ENCODE data around the gene PCDHA11.
"Not testable (repeated sequence)": the region's sequence is repeated elsewhere in the genome, so short reads cannot be mapped to it uniquely, and the experiment has no call there.

PCDHA11 gene

DNA sequence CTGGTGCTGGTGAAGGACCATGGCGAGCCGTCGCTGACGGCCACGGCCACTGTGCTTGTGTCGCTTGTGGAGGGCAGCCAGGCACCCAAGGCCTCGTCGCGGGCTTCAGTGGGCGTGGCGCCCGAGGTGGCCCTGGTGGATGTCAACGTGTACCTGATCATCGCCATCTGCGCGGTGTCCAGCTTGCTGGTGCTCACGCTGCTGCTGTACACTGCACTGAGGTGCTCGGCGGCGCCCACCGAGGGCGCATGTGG lies 10.8 kb upstream of the PCDHA11 start:
- Histone ChIP-seq H3K9ac (ENCODE audit: low read depth, low read length) (no peak overlapping the region), H3K9me3 (ENCODE audit: control insufficient read depth, insufficient read depth, low read length) (peaks cover 12% of the 10 kb centered on the region), H3K4me3 (ENCODE audit: low read depth, low read length) (no peak overlapping the region)

DNA sequence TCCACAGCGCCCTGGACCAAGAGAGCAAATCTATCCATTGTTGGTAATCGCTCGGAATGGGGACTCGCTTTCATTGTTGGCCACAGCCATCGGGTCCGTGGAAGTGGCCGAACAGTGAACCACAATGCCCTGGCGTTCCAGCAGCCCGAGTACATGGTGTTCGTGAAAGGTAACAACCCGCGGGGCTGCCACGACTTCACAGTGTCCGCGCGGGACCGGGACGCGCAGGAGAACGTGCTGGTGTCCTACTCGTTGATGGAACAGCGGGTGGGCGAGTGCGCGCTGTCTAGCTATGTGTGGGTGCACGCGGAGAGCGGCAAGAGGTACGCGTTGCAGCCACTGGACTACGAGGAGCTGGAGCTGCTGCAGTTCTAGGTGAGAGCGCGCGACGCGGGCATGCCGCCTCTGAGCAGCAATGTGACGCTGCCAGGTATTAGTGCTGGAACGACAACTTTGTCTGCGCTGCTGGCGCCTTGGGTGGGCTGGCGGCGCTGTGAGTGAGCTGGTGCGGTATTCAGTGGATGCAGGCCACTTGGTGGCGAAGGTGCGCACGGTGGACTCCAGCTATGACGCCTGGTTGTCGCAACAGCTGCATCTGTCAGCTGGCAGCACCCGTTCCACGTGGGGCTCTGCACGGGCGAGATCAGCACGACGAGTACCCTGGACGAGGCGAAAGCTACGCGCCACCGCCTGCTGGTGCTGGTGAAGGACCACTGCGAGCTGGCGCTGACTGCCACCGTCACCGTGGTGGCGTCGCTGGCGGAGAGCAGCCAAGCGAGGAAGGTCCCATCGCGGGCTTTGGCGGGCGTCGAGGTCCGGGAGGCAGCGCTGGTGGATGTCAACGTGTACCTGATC lies 6.1 kb upstream of the PCDHA11 start:
- Histone ChIP-seq H3K36me3 (ENCODE audit: control insufficient read depth, insufficient read depth, low read length) (peaks cover 6% of the 10 kb centered on the region), H3K27ac (ENCODE audit: low read depth, low read length) (no peak overlapping the region), H3K9ac (ENCODE audit: low read depth, low read length) (no peak overlapping the region), H3K27me3 (ENCODE audit: control insufficient read depth, insufficient read depth, low read length) (no peaks in the 10 kb centered on the region), H3K4me3 (ENCODE audit: low read depth, low read length) (no peak overlapping the region), H3K9me3 (ENCODE audit: control insufficient read depth, insufficient read depth, low read length) (peaks cover 8% of the 10 kb centered on the region; the same call in 1 of the 2 replicates), H3K4me1 (ENCODE audit: control insufficient read depth, insufficient read depth, low read length) (no peaks in the 10 kb centered on the region)

More for the DNA sequence above, 10.8 kb upstream of the PCDHA11 start:
- H3K4me1 ChIP-seq (ENCODE audit: control insufficient read depth, insufficient read depth, low read length): no peaks in the 10 kb centered on the region
- H3K27me3 ChIP-seq (ENCODE audit: control insufficient read depth, insufficient read depth, low read length): no peaks in the 10 kb centered on the region
- H3K27ac ChIP-seq (ENCODE audit: low read depth, low read length): no peak overlapping the region
- peaks cover 4% of the 10 kb centered on the region; the same call in 1 of the 2 replicates for H3K36me3 ChIP-seq (ENCODE audit: control insufficient read depth, insufficient read depth, low read length)

DNA sequence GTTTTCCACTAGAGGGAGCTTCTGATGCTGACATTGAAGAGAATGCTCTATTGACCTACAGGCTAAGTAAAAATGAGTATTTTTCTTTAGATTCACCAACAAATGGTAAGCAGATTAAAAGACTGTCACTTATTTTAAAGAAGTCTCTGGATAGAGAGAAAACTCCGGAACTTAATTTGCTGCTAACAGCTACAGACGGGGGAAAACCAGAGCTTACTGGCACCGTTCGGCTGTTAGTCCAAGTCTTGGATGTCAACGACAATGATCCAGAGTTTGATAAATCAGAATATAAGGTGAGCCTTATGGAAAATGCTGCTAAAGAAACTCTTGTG lies 764 bp downstream of the PCDHA11 start:
- Histone ChIP-seq H3K27ac (ENCODE audit: low read depth, low read length) (no peak overlapping the region), H3K4me3 (ENCODE audit: low read depth, low read length) (no peak overlapping the region), H3K36me3 (ENCODE audit: control insufficient read depth, insufficient read depth, low read length) (peaks cover 9% of the 10 kb centered on the region), H3K27me3 (ENCODE audit: control insufficient read depth, insufficient read depth, low read length) (no peaks in the 10 kb centered on the region), H3K9ac (ENCODE audit: low read depth, low read length) (no peak overlapping the region), H3K9me3 (ENCODE audit: control insufficient read depth, insufficient read depth, low read length) (no peaks in the 10 kb centered on the region), H3K4me1 (ENCODE audit: control insufficient read depth, insufficient read depth, low read length) (peaks cover 6% of the 10 kb centered on the region; the same call in 1 of the 2 replicates)

DNA sequence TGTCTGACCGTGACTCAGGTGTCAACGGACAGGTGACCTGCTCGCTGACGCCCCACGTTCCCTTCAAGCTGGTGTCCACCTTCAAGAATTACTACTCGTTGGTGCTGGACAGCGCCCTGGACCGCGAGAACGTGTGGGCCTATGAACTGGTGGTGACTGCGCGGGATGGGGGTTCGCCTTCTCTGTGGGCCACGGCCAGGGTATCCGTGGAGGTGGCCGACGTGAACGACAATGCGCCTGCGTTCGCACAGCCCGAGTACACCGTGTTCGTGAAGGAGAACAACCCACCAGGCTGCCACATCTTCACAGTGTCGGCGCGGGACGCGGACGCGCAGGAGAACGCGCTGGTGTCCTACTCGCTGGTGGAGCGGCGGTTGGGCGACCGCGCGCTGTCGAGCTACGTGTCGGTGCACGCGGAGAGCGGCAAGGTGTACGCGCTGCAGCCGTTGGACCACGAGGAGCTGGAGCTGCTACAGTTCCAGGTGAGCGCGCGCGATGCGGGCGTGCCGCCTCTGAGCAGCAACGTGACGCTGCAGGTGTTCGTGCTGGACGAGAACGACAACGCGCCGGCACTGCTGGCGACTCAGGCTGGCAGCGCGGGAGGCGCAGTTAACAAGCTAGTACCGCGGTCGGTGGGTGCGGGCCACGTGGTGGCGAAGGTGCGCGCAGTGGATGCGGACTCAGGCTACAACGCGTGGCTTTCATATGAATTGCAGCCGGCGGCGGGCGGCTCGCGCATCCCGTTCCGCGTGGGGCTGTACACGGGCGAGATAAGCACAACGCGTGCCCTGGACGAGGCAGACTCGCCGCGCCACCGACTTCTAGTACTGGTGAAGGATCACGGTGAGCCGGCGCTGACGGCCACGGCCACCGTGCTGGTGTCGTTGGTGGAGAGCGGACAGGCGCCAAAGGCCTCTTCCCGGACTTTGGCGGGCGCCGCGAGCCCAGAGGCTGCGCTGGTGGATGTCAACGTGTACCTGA lies 1.8 kb downstream of the PCDHA11 start:
- H3K36me3 ChIP-seq (ENCODE audit: control insufficient read depth, insufficient read depth, low read length): peaks cover 9% of the 10 kb centered on the region
- H3K9me3 ChIP-seq (ENCODE audit: control insufficient read depth, insufficient read depth, low read length): no peaks in the 10 kb centered on the region
- H3K4me3 ChIP-seq (ENCODE audit: low read depth, low read length): no peak overlapping the region
- H3K4me1 ChIP-seq (ENCODE audit: control insufficient read depth, insufficient read depth, low read length): peaks cover 7% of the 10 kb centered on the region; the same call in 1 of the 2 replicates
- H3K27me3 ChIP-seq (ENCODE audit: control insufficient read depth, insufficient read depth, low read length): no peaks in the 10 kb centered on the region
- no peak overlapping the region for H3K9ac ChIP-seq (ENCODE audit: low read depth, low read length)
- no peak overlapping the region for H3K27ac ChIP-seq (ENCODE audit: low read depth, low read length)

DNA sequence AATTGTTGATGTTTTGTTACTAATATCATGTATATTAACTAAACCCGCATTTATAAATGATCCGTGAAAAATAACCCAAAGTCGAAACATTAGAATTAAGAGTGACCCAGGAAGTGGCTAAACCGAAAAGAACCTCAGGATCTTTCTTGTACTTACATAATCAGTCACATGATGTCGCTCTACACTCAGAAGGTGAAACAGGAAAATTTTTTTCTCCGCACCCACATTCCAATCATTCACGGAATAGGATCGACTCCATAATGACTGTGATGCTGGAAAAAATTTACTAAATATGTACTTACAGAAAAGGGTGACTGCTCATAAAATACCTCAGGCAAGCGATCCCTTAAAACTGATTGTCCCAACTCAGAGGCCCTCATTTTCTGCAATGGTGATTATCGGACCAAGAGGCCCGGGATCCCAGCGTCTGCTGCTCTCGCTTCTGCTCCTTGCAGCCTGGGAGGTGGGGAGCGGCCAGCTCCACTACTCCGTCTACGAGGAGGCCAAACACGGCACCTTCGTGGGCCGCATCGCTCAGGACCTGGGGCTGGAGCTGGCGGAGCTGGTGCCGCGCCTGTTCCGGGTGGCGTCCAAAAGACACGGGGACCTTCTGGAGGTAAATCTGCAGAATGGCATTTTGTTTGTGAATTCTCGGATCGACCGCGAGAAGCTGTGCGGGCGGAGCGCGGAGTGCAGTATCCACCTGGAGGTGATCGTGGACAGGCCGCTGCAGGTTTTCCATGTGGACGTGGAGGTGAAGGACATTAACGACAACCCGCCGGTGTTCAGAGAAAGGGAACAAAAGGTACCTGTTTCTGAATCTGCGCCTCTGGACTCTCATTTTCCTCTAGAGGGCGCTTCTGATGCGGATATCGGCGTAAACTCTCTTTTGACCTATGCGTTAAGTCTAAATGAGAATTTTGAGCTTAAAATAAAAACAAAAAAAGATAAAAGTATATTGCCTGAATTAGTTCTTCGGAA lies 6.6 kb downstream of the PCDHA11 start, which contains the start of gene PCDHA12:
PCDHA12 (plus strand) TSS at position 224 of the 981 bp plus-strand sequence; CDS start at position 389, 165 bp downstream.
- Histone ChIP-seq H3K9me3 (ENCODE audit: control insufficient read depth, insufficient read depth, low read length) (no peaks in the 10 kb centered on the region), H3K4me1 (ENCODE audit: control insufficient read depth, insufficient read depth, low read length) (peaks cover 7% of the 10 kb centered on the region; the same call in 1 of the 2 replicates), H3K36me3 (ENCODE audit: control insufficient read depth, insufficient read depth, low read length) (0 out of 2 replicates have a peak, but pooled peaks cover under 1% of the 10 kb centered on the region), H3K27ac (ENCODE audit: low read depth, low read length) (peak within 1 kb of the TSS; percentile 73), H3K27me3 (ENCODE audit: control insufficient read depth, insufficient read depth, low read length) (no peaks in the 10 kb centered on the region), H3K9ac (ENCODE audit: low read depth, low read length) (peak within 1 kb of the TSS; percentile 85), H3K4me3 (ENCODE audit: low read depth, low read length) (peak within 1 kb of the TSS; percentile 91)

DNA sequence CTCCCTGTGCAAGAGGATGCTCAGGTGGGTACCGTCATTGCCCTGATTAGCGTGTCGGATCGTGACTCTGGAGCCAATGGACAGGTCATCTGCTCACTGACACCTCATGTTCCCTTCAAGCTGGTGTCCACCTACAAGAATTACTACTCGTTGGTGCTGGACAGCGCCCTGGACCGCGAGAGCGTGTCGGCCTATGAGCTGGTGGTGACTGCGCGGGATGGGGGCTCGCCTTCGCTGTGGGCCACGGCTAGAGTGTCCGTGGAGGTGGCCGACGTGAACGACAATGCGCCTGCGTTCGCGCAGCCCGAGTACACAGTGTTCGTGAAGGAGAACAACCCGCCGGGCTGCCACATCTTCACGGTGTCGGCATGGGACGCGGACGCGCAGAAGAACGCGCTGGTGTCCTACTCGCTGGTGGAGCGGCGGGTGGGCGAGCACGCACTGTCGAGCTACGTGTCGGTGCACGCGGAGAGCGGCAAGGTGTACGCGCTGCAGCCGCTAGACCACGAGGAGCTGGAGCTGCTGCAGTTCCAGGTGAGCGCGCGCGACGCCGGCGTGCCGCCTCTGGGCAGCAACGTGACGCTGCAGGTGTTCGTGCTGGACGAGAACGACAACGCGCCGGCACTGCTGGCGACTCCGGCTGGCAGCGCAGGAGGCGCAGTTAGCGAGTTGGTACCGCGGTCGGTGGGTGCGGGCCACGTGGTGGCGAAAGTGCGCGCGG lies 7.9 kb downstream of the PCDHA11 start:
- not testable (repeated sequence) for H3K9me3 ChIP-seq (ENCODE audit: control insufficient read depth, insufficient read depth, low read length); H3K4me3 ChIP-seq (ENCODE audit: low read depth, low read length); H3K36me3 ChIP-seq (ENCODE audit: control insufficient read depth, insufficient read depth, low read length); H3K9ac ChIP-seq (ENCODE audit: low read depth, low read length); H3K27ac ChIP-seq (ENCODE audit: low read depth, low read length); H3K27me3 ChIP-seq (ENCODE audit: control insufficient read depth, insufficient read depth, low read length); H3K4me1 ChIP-seq (ENCODE audit: control insufficient read depth, insufficient read depth, low read length)

DNA sequence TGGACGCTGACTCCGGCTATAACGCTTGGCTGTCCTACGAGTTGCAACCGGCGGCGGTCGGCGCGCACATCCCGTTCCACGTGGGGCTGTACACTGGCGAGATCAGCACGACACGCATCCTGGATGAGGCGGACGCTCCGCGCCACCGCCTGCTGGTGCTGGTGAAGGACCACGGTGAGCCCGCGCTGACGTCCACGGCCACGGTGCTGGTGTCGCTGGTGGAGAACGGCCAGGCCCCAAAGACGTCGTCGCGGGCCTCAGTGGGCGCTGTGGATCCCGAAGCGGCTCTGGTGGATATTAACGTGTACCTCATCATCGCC lies 8.5 kb downstream of the PCDHA11 start:
- H3K36me3 ChIP-seq (ENCODE audit: control insufficient read depth, insufficient read depth, low read length): no peaks in the 10 kb centered on the region

DNA sequence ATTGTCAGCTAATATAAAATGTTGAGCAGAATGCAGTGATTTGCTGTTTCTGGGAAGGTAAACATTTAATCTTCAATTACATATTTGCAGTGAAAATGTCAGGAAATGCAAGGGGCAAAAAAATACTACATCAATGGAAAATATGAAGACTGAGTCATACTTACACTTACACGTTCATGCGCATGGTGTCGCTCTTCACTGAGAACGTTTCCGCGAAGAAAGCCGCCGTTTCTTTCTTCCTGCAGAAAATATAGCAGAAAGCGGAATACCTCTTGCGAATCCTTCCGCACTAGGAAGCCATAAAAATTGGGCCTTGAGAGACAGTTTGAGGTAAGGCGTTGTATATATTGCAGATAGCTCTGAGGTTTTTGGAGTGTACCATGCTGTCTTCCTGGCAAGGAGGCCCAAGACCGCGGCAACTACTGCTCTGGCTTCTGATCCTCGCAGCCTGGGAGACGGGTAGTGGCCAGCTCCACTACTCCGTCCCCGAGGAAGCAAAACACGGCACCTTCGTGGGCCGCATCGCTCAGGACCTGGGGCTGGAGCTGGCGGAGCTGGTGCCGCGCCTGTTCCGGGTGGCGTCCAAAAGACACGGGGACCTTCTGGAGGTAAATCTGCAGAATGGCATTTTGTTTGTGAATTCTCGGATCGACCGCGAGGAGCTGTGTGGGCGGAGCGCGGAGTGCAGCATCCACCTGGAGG lies 13.3 kb downstream of the PCDHA11 start, which contains the start of gene PCDHA13:
PCDHA13 (plus strand) TSS at position 236 of the 702 bp plus-strand sequence; CDS start at position 381, 145 bp downstream.
- H3K27me3 ChIP-seq (ENCODE audit: control insufficient read depth, insufficient read depth, low read length): no peaks in the 10 kb centered on the region
- no peaks in the 10 kb centered on the region for H3K4me1 ChIP-seq (ENCODE audit: control insufficient read depth, insufficient read depth, low read length)
- peak within 1 kb of the TSS; percentile 36 for H3K4me3 ChIP-seq (ENCODE audit: low read depth, low read length)
- no peaks in the 10 kb centered on the region for H3K9me3 ChIP-seq (ENCODE audit: control insufficient read depth, insufficient read depth, low read length)
- no peak within 1 kb of the TSS for H3K9ac ChIP-seq (ENCODE audit: low read depth, low read length)
- H3K36me3 ChIP-seq (ENCODE audit: control insufficient read depth, insufficient read depth, low read length): no peaks in the 10 kb centered on the region
- no peak within 1 kb of the TSS for H3K27ac ChIP-seq (ENCODE audit: low read depth, low read length)

More for the DNA sequence above, 8.5 kb downstream of the PCDHA11 start:
- H3K27me3 ChIP-seq (ENCODE audit: control insufficient read depth, insufficient read depth, low read length): no peaks in the 10 kb centered on the region
- no peak overlapping the region for H3K9ac ChIP-seq (ENCODE audit: low read depth, low read length)
- no peak overlapping the region for H3K27ac ChIP-seq (ENCODE audit: low read depth, low read length)
- H3K4me3 ChIP-seq (ENCODE audit: low read depth, low read length): no peak overlapping the region
- no peaks in the 10 kb centered on the region for H3K9me3 ChIP-seq (ENCODE audit: control insufficient read depth, insufficient read depth, low read length)
- peaks cover 7% of the 10 kb centered on the region; the same call in 1 of the 2 replicates for H3K4me1 ChIP-seq (ENCODE audit: control insufficient read depth, insufficient read depth, low read length)

DNA sequence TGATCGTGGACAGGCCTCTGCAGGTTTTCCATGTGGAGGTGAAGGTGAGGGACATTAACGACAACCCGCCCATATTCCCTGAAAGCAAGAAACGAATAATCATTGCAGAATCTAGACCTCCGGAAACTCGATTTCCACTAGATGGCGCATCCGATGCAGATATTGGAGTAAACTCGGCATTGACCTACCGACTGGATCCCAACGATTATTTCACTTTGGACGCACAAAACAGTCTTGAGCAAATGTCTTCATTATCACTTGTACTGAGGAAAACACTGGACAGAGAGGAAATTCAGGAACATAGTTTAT lies 13.8 kb downstream of the PCDHA11 start:
- no peaks in the 10 kb centered on the region for H3K9me3 ChIP-seq (ENCODE audit: control insufficient read depth, insufficient read depth, low read length)
- H3K4me1 ChIP-seq (ENCODE audit: control insufficient read depth, insufficient read depth, low read length): no peaks in the 10 kb centered on the region
- no peak overlapping the region for H3K27ac ChIP-seq (ENCODE audit: low read depth, low read length)
- H3K36me3 ChIP-seq (ENCODE audit: control insufficient read depth, insufficient read depth, low read length): no peaks in the 10 kb centered on the region
- no peak overlapping the region for H3K9ac ChIP-seq (ENCODE audit: low read depth, low read length)
- no peaks in the 10 kb centered on the region for H3K27me3 ChIP-seq (ENCODE audit: control insufficient read depth, insufficient read depth, low read length)
- peak overlapping the region; percentile 36; the same call in 1 of the 2 replicates for H3K4me3 ChIP-seq (ENCODE audit: low read depth, low read length)

Measured in HUES48 (cell line).